GM12878 (cell line): ENCODE measurements around the gene ZNF641. TPM values are rescaled to one million over a fixed set of nuclear protein-coding genes. Genes with fewer than 3 reads are reported as not detected.
"Not testable (repeated sequence)": the region's sequence is repeated elsewhere in the genome, so short reads cannot be mapped to it uniquely, and the experiment has no call there.

ENCODE experiments used
- ATAC-seq: fragments of 200-7000 bp; cut with Tn5 transposase; 3 replicates; pipeline ENCODE4 v1.9.1; 2020; ENCODE audit warnings: mild to moderate bottlenecking, moderate library complexity
- BruUV-seq: library from RNA; stranded (reverse); fragments of 400-500 nt; replicated peaks from 2 replicates; lab custom pipeline; 2021; lab: Mats Ljungman, UMichigan
- CTCF ChIA-PET: fragments of 300-600 bp; sonication (Branson Sonifier 250); formaldehyde crosslinking; extraction: SDS; loops from one replicate; lab custom pipeline; 2021; ENCODE audit warnings: inconsistent platforms; lab: Yijun Ruan, JAX
- POLR2A ChIA-PET: fragments of 350-600 bp; formaldehyde crosslinking; extraction: SDS; loops from one replicate; lab custom pipeline; 2021; ENCODE audit warnings: inconsistent platforms; lab: Charles Lee
- RAD21 ChIA-PET: fragments of 300-600 bp; sonication (Branson Sonifier 250); formaldehyde crosslinking; loops from one replicate; lab custom pipeline; 2023; ENCODE audit warnings: antibody characterized with exemption; ENCODE audit not compliant: unreplicated experiment; lab: Charles Lee
- SMC1A ChIA-PET: fragments of 300-600 bp; sonication (Branson Sonifier 250); formaldehyde crosslinking; loops from one replicate; lab custom pipeline; 2023; ENCODE audit not compliant: unreplicated experiment, uncharacterized antibody; lab: Charles Lee
- DNase-seq: peaks from one replicate; pipeline ENCODE4 v3.0.0-alpha.2; 2011; ENCODE audit warnings: low read depth, low spot score
- FAIRE-seq: peaks from 3 replicates; lab custom pipeline; 2011; peaks lifted over from hg19 to GRCh38; lab: Jason Lieb, UNC
- H2AFZ ChIP-seq: 2 replicates; pipeline ENCODE4 v1.6.0; 2011; ENCODE audit warnings: low read depth, low read length, control low read depth; ENCODE audit not compliant: control insufficient read depth
- H3K27ac ChIP-seq: 2 replicates; pipeline ENCODE4 v1.5.1; 2011; ENCODE audit warnings: control low read depth; ENCODE audit not compliant: control insufficient read depth, insufficient read depth
- H3K27me3 ChIP-seq, 2 experiments: replicated peaks in 1 of 2; 2 replicates each; pipeline versions ENCODE4 v1.6.0 to v1.6.1; 2011; ENCODE audit warnings: low read length in 1 of 2; ENCODE audit not compliant: control insufficient read depth in 2 of 2, insufficient read depth in 2 of 2
- H3K36me3 ChIP-seq, 2 experiments: 2 replicates each; pipeline ENCODE4 v1.5.1; 2011; ENCODE audit warnings: low read length in 1 of 2; ENCODE audit not compliant: control insufficient read depth in 2 of 2, insufficient read depth in 2 of 2
- H3K4me1 ChIP-seq: 2 replicates; pipeline ENCODE4 v1.6.1; 2011; ENCODE audit warnings: mild to moderate bottlenecking, low read length, moderate library complexity, mixed read lengths; ENCODE audit not compliant: control insufficient read depth, insufficient read depth
- H3K4me2 ChIP-seq: 2 replicates; pipeline ENCODE4 v1.6.0; 2011; ENCODE audit warnings: control low read depth; ENCODE audit not compliant: control insufficient read depth, insufficient read depth
- H3K4me3 ChIP-seq: fragments of 200-600 bp; sonication (generic); 2 replicates; pipeline ENCODE4 v1.5.1; 2016
- H3K79me2 ChIP-seq: 2 replicates; pipeline ENCODE4 v1.6.0; 2011; ENCODE audit warnings: low read length; ENCODE audit not compliant: control insufficient read depth, insufficient read depth
- H3K9ac ChIP-seq: 2 replicates; pipeline ENCODE4 v1.8.0; 2011; ENCODE audit warnings: low read length, control low read depth, mixed read lengths; ENCODE audit not compliant: control insufficient read depth, insufficient read depth
- H3K9me3 ChIP-seq: replicated peaks from 3 replicates; pipeline ENCODE4 v1.5.1; 2011; ENCODE audit warnings: mild to moderate bottlenecking, low read length; ENCODE audit not compliant: control insufficient read depth, insufficient read depth
- H4K20me1 ChIP-seq: 2 replicates; pipeline ENCODE4 v1.6.0; 2011; ENCODE audit not compliant: control insufficient read depth, insufficient read depth
- MTA2 ChIP-seq: fragments of 450-650 bp; IDR thresholded peaks from 2 replicates; pipeline ENCODE4 v1.6.1; 2016; ENCODE audit warnings: low read depth, mild to moderate bottlenecking, moderate library complexity
- NBN ChIP-seq: fragments of 450-650 bp; IDR thresholded peaks from 2 replicates; pipeline ENCODE4 v1.6.1; 2016
- NR2C1 ChIP-seq: fragments of 450-650 bp; IDR thresholded peaks from 2 replicates; pipeline ENCODE4 v1.6.1; 2017; ENCODE audit warnings: antibody characterized with exemption, mild to moderate bottlenecking, moderate library complexity
- PML ChIP-seq: IDR thresholded peaks from 2 replicates; pipeline ENCODE4 v1.6.1; 2012; ENCODE audit warnings: low read length, inconsistent platforms
- SMC3 ChIP-seq: IDR thresholded peaks from 2 replicates; pipeline ENCODE4 v1.6.1; 2011; ENCODE audit warnings: low read length, improper control_type of control experiment, borderline replicate concordance
- WGBS: methylation state at CpG from one replicate; pipeline ENCODE4 v1.1.6; 2016; ENCODE audit warnings: low lambda C conversion rate; ENCODE audit not compliant: insufficient replicate concordance, insufficient coverage; ENCODE audit errors: missing lambda C conversion rate; 5-methylcytosine and 5-hydroxymethylcytosine counted together
- in situ Hi-C: fragments of 300-500 bp; cut with MboI; formaldehyde crosslinking; loops from 9 replicates; pipeline ENCODE4 v1.14.3; 2018; ENCODE audit warnings: mixed read lengths
- intact Hi-C: fragments of 100-400 bp; cut with micrococcal nuclease; formaldehyde crosslinking; loops from one replicate; pipeline ENCODE4 v1.14.2; 2022; ENCODE audit not compliant: unreplicated experiment
- polyA plus RNA-seq, 11 experiments: library from polyadenylated mRNA; depleted of rRNA in 4 of 11; unstranded in 6 of 11; stranded (reverse) in 5 of 11; fragments of >200 nt; fragmentation: Nextera tagmentation in 4 of 11; fragmentation: Illumina TruSeq in 1 of 11; extraction: Ambion mirVana in 4 of 11; extraction: Trizol in 1 of 11; gene quantifications; 1 replicate in 1 of 11; 2 replicates in 10 of 11; pipeline versions ENCODE4 v1.2.1 to v1.2.3, GENCODE V29; 2011 to 2016; ENCODE audit warnings: inconsistent platforms in 2 of 11, missing spikeins in 2 of 11, low read depth in 1 of 11
- total RNA-seq, 4 experiments: library from RNA; depleted of rRNA in 3 of 4; stranded (reverse); fragments of >200 nt in 3 of 4; fragmentation: Illumina TruSeq in 1 of 4; extraction: Trizol in 1 of 4; gene quantifications; 2 replicates each; pipeline versions ENCODE4 v1.2.1 to v1.2.3, GENCODE V29; 2013 to 2021
- TF ChIP-seq, protein P1 (sequence below): fragments of 450-650 bp; IDR thresholded peaks from 2 replicates; pipeline ENCODE4 v1.6.1; 2017; ENCODE audit warnings: mild to moderate bottlenecking, moderate library complexity

ZNF641 gene
- total and polyA plus RNA-seq, 10 of the 15 experiments (the other 5 are each of a cell fraction or from before 2014, with no cell fraction given) = 1.1 to 10.3 (median 6.3) TPM

DNA sequence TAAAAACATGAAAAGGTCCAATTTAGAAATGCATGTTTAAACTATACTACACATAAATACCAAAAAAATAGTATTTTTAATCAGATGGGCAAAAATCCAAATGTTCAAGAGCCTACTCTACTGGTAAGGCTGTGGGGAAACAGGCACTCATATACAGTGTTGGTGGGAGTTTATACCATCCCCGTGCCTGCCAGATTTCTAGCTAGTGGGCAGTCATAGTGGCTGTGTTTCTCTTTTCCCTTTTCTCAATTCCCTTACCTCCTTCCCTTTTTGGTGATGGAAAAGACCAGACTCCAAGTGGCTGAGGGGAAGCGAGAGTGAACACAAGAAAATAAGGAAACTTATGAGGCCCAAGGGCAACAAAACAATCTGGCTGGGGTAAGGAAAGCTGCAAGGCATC, 14.7 kb downstream of the ZNF641 start (continued):
- no peak for TF ChIP-seq NR2C1
- TF ChIP-seq, protein P1, sequence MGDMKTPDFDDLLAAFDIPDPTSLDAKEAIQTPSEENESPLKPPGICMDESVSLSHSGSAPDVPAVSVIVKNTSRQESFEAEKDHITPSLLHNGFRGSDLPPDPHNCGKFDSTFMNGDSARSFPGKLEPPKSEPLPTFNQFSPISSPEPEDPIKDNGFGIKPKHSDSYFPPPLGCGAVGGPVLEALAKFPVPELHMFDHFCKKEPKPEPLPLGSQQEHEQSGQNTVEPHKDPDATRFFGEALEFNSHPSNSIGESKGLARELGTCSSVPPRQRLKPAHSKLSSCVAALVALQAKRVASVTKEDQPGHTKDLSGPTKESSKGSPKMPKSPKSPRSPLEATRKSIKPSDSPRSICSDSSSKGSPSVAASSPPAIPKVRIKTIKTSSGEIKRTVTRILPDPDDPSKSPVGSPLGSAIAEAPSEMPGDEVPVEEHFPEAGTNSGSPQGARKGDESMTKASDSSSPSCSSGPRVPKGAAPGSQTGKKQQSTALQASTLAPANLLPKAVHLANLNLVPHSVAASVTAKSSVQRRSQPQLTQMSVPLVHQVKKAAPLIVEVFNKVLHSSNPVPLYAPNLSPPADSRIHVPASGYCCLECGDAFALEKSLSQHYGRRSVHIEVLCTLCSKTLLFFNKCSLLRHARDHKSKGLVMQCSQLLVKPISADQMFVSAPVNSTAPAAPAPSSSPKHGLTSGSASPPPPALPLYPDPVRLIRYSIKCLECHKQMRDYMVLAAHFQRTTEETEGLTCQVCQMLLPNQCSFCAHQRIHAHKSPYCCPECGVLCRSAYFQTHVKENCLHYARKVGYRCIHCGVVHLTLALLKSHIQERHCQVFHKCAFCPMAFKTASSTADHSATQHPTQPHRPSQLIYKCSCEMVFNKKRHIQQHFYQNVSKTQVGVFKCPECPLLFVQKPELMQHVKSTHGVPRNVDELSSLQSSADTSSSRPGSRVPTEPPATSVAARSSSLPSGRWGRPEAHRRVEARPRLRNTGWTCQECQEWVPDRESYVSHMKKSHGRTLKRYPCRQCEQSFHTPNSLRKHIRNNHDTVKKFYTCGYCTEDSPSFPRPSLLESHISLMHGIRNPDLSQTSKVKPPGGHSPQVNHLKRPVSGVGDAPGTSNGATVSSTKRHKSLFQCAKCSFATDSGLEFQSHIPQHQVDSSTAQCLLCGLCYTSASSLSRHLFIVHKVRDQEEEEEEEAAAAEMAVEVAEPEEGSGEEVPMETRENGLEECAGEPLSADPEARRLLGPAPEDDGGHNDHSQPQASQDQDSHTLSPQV = no peak

DNA sequence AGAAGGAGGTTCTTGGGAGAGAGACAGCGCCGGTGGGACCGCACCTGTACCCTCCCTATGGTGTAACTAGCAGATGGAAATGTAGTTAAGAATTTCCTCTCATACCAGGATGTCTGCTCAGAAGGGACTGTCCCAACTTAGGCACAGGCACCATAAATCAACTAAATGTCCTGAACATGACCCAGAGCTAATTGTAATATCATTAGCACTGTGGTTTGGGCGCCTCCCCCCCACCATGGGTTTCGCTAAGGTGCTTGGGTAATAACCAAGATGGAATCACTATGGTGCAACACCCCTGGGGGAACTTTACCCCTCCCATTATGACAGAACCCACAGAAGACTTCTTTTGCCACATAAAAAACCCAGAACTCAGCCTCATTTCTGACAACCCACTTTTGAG, 15.9 kb downstream of the ZNF641 start:
- Histone ChIP-seq H3K27me3 (no peaks in the 10 kb centered on the region; a peak in 1 of 4 replicates), H2AFZ (no peak overlapping the region), H4K20me1 (no peaks in the 10 kb centered on the region), H3K9me3 (no peaks in the 10 kb centered on the region), H3K4me2 (no peak overlapping the region), H3K9ac (no peak overlapping the region), H3K4me1 (no peaks in the 10 kb centered on the region), H3K27ac (no peak overlapping the region), H3K36me3 (no peaks in the 10 kb centered on the region), H3K4me3 (no peak overlapping the region), H3K79me2 (no peaks in the 10 kb centered on the region)
- ChIA-PET POLR2A (interaction anchor here (1.2 kb wide), 1 partner anchor 15 kb away, joined by 3 read pairs; the partner anchor contains the start of gene ZNF641), RAD21 (interaction anchor here (0.7 to 1.2 kb wide), 2 partner anchors 154 to 287 kb away, joined by 3 read pairs; no protein-coding TSS in a partner anchor), CTCF (interaction anchor here (0.6 to 1.4 kb wide), 3 partner anchors 31 to 283 kb away, joined by 3 to 4 read pairs (median 3); no protein-coding TSS in a partner anchor), SMC1A (no interaction called here)
- WGBS = 49% methylated on average over 5 of the region's 5 CpGs
- DNase-seq (no peak), ATAC-seq (peak; percentile 50), FAIRE-seq (no peak)
- in situ Hi-C loops = no loop called here
- no TSS peak for BruUV-seq
- intact Hi-C loops = no loop called here
- no peak for TF ChIP-seq PML
- no peak for TF ChIP-seq SMC3
- 0 out of 2 replicates have a peak, but pooled peaks have one; percentile 37 for TF ChIP-seq MTA2
- TF ChIP-seq NBN = no peak

DNA sequence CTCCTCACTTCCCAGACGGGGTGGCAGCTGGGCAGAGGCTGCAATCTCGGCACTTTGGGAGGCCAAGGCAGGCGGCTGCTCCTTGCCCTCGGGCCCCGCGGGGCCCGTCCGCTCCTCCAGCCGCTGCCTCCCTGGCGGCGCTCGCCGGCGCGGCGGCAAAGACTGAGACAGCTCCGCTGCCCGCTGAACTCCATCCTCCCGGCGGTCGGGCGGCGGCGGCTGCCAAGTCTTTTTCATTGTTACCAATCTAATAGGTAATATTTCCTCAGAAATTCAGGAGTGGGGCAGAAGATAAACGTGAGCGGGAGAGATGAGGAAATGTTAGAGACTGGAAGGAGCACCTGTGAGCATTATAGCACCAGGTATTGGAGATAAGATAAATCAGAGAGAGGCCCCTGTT, 17.0 kb downstream of the ZNF641 start:
- SMC1A ChIA-PET, H3K9ac ChIP-seq, in situ Hi-C loops, H2AFZ ChIP-seq, RAD21 ChIA-PET, DNase-seq, H3K4me2 ChIP-seq, FAIRE-seq, CTCF ChIA-PET, ATAC-seq, H3K4me1 ChIP-seq, H3K36me3 ChIP-seq, H4K20me1 ChIP-seq, intact Hi-C loops, BruUV-seq, POLR2A ChIA-PET, H3K9me3 ChIP-seq, H3K4me3 ChIP-seq, H3K27me3 ChIP-seq, H3K27ac ChIP-seq, H3K79me2 ChIP-seq: not testable (repeated sequence)
- WGBS = no CpG with 5 or more reads among the region's 26 CpGs
